GM12864 (cell line): ENCODE data around the gene DBH.

Source experiments
- DNase-seq: peaks from one replicate; pipeline ENCODE4 v3.0.0-alpha.2; 2011; ENCODE audit warnings: low read depth
- H3K4me3 ChIP-seq: 2 replicates; pipeline ENCODE4 v1.5.1; 2011; ENCODE audit warnings: mild to moderate bottlenecking, low read depth, low read length, control low read depth
- TF ChIP-seq, protein P1 (sequence below): IDR thresholded peaks from 2 replicates; pipeline ENCODE4 v1.5.1; 2011; ENCODE audit warnings: low read depth, mild to moderate bottlenecking, moderate library complexity, low read length, control low read depth, inconsistent platforms; ENCODE audit errors: missing control alignments

DBH gene

DNA sequence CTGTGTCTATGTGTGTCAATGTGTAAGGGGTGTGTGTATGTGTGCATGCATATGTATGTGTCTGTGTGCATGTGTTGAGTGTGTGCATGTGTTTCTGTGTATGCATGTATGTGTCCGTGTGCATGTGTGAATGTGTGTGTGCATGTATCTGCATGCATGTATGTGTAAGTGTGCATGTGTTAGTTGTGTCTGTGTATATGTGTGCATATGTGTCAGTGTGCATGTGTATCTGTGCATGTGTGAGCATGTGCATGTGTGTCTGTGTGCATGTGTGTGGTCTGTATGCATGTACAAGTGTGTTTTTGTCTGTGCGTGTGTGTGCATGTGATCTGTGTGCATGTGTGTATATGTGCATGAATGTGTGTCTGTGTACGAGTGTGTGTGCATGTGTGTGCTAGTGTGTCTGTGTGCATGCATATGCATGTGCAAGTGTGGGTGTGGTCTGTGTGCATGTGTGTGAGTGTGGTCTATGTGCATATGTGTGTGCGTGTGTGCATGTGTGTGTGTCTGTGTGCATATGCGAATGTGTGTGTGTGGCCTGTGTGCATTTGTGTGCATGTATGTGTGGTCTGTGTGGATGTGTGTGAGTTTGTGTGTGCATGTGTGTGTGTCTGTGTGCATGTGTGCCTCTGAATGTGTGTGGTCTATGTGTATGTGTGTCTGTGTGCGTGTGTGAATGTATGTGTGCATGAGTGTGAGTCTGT, 36.5 kb upstream of the DBH start:
- H3K4me3 ChIP-seq, result no peak overlapping the region
- no peak for DNase-seq
- TF ChIP-seq, protein P1, sequence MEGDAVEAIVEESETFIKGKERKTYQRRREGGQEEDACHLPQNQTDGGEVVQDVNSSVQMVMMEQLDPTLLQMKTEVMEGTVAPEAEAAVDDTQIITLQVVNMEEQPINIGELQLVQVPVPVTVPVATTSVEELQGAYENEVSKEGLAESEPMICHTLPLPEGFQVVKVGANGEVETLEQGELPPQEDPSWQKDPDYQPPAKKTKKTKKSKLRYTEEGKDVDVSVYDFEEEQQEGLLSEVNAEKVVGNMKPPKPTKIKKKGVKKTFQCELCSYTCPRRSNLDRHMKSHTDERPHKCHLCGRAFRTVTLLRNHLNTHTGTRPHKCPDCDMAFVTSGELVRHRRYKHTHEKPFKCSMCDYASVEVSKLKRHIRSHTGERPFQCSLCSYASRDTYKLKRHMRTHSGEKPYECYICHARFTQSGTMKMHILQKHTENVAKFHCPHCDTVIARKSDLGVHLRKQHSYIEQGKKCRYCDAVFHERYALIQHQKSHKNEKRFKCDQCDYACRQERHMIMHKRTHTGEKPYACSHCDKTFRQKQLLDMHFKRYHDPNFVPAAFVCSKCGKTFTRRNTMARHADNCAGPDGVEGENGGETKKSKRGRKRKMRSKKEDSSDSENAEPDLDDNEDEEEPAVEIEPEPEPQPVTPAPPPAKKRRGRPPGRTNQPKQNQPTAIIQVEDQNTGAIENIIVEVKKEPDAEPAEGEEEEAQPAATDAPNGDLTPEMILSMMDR, result no peak

DNA sequence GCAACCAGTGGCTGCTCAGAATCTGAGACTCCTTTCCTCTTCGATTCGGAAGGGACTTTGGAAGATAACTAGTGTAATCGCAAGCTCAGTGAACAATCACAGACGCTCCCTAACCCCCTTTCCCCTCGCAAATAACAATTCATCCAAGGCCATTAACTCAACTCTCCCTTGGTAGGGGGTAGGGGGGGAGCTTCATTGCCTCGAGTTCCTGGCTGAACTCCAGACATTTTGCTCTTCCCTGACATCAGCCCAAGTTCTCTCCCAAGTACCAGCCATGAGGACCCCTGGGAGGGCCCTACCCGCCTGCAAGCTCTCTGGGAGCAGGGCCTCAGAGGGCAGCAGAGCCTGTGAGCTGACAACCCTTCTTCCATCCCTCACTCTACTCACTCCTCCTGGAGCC, 35.4 kb upstream of the DBH start:
- TF ChIP-seq, protein P1, result no peak
- H3K4me3 ChIP-seq, result no peak overlapping the region
- no peak for DNase-seq

DNA sequence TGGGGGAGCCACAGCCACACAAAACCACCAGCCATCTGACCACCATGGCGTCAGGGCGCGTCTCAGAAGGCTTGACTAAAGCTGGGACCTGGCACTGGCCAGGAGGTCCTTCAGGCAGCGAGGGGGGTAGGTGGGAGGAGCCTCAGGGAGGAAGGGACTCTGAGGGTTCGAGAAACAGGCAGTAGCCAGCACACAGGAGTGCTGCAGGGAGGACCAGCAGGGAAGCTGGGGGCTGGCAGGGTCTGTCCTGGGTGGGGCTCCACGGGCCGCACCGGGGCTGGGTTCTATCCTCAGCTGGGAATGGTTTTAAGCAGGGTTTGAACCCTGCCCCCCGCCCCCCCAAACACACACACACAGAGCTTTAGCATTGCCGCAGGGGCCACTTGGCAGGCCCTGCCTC, 34.4 kb upstream of the DBH start:
- TF ChIP-seq, protein P1, result no peak
- H3K4me3 ChIP-seq, result no peak overlapping the region
- DNase-seq, result no peak

DNA sequence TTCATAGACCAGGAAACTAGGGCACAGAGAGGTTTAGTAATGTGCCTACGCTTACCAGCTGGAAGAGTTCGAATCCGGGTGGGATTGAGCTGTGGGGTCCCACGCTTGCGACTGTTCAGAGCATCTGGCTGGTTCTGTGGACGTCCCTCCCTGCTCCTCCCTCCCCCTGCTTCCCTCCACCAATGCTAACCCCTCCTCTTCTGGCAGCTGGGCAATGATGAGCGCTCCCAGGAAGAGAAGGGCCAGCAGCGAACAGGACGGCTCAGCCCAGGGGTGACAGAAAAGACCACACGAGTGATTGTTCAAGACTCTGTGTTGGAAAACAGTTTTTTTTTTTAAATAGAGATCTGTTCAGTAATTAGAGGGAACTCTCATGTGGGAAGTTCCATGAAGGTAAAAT, 33.9 kb upstream of the DBH start:
- TF ChIP-seq, protein P1, result no peak
- no peak overlapping the region for H3K4me3 ChIP-seq

DNA sequence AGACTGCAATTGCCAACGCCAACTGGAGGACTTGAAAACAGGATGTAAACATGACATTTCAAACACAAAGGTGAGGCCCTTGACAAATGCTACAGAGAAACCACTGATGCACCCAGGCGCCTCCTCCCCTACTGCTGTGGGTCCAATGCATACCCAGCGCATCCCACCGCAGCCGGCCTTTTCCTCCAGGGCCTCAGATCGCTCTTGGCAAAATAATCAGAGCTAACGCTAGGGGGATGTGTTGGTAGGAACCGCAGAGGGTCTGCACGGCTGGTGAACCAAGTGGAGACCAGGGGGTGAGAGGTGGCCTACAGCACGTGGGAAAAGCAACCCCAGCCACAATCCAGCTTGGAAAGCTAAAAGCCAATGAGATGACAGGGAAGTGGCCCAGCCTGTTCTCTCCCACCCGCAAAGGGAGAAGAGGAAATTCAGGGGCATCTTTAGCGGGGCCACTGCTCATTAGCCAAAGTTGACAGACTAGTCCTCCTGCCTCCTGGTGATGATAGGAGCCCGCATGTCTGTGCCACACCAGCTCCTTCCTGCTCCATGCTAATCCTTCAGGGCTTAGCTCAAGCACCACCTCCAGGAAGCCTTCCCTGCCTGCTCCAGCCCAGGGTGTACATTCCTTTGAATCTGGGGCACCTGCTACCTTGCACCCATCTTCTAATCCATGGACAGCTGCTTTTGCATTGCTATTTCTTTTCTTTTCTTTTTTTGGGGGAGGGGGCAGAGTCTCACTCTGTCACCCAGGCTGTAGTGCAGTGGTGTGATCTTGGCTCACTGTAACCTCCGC, 32.8 kb upstream of the DBH start:
- no peak for DNase-seq
- H3K4me3 ChIP-seq, result no peak overlapping the region
- TF ChIP-seq, protein P1, result no peak

More for the DNA sequence above, 33.9 kb upstream of the DBH start:
- no peak for DNase-seq

DNA sequence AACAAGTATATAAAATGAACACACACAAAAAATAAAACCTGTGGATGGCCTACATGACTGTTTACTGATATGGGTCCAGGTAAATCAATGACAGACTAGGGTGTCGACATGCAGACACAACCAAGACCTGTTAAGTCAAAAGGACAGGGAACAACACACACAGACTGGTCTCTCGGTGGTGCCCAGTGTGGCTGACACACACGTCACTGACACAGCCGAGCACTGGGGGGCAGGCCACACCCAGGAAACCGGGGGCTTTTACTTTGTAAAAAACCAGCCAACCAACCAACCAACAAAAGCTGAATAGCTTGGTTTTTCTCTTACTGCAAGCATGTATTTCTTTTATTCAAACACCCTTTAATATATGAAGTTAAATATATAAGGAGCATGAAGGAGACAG, 31.9 kb upstream of the DBH start:
- TF ChIP-seq, protein P1, result peak; percentile 4
- no peak for DNase-seq
- H3K4me3 ChIP-seq, result no peak overlapping the region

DNA sequence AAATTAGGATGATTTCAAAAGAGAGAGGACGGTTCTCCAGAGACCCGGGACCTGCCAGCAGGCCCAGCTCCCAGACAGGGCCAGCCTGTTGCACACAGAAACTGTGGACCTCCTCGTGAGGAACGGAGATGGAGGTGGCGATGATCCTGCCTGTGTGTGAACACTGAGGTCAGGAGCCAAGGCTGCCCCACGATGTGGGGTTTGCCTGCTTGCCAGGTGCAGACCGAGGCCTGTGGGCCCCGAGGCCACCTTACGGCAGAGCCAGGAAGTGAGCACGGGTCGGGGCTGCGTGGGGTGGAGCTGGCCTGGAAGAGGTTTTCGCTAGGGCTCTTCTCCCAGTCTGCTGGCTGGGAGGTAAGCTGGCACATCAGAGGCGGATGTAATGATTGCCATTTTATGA, 31.3 kb upstream of the DBH start:
- no peak for DNase-seq
- no peak overlapping the region for H3K4me3 ChIP-seq
- TF ChIP-seq, protein P1, result peak; percentile 10
